ENCODE data around the gene BARX2.

BARX2 gene

GRCh38 chr11:129440028-129440713, 64.5 kb downstream of the BARX2 start:
- DNase-seq (ENCODE audit: low read depth): no peak

DNA sequence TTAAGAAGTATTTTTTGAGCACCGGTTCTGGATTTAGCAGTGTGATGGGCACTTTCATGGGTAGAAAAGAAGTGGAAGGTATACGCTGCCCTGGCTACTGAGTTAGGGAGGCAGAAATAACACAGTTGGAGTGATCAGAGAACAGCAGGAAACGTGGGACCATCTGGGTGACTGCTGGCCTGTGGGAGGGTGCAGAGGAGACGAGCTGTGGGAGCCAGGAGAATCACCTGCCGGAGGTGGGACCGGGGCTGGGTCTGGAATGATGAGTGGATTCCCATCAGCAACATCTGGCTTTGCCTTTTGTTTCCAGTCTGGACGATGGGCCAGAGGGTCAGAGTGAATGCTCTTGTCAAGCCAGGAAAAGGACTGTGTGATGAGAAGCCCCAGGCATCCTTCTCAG, 66.5 kb downstream of the BARX2 start:
- no peak for DNase-seq (ENCODE audit: low read depth)

DNA sequence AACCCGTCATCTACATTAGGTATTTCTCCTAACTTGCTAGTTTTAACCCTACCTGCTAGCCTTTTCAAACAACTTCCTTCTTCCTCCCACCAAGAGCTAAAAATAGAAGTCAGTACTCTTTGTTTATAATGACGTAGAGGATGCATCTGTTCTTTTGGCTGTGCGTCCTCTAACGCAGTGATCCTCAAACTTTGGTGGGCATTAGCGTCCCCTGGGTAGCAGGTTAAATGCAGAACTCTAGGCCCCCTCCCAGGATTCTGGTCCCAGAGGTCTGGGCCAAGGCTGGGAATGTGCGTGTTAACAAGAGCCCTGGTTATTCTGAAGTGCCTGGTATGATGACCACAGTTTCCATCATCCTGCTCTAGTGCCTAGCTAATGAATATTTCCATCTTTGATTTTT, 67.6 kb downstream of the BARX2 start:
- no peak for DNase-seq (ENCODE audit: low read depth)

DNA sequence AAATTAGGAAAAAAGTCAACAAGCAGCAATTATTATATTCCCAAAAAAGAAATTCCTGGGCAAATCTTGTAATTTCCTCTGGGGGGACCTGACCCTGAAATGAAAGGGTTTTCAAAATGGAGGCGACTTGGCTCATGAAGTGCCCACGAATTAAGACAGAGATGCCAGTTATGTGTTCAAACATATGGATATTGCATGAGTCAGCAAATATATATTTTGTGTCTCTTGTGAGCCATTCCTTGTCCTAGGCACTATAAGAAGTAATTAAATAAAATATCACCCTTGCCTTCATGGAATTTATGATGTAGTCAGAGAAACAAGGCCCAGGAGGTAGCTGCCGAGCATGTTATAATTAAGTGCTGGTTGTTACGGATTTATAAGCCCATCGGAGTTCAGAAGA, 68.6 kb downstream of the BARX2 start:
- no peak for DNase-seq (ENCODE audit: low read depth)

DNA sequence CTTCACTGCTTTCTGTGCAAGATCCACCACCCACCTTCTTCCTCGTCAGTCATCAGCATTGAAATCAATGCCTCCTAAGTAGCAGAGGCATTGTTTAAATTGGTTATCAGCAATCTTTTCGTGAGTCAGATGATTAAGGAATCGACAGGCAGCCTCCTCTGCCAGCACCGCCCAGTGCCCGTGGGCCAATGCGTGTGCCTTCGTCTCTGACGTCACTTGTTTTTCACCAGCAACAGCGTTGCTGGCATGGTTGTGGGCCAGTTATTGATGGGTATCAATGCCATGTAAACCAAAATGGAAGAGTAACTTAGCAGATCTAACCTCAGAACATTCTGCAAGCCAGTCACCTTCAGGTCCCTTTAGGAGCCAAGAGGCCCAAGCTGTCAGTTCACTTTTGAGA, 69.6 kb downstream of the BARX2 start:
- DNase-seq (ENCODE audit: low read depth): no peak

- DNase-seq (ENCODE audit: low read depth): no peak
Observed at GRCh38 chr11:129446572-129446971, 70.9 kb downstream of the BARX2 start.

- DNase-seq (ENCODE audit: low read depth): no peak
Observed at GRCh38 chr11:129447654-129448239, 72.1 kb downstream of the BARX2 start.

- DNase-seq (ENCODE audit: low read depth): no peak
Observed at GRCh38 chr11:129451524-129451923, 75.9 kb downstream of the BARX2 start.

GRCh38 chr11:129453293-129453721, 77.7 kb downstream of the BARX2 start:
- DNase-seq (ENCODE audit: low read depth): no peak

DNA sequence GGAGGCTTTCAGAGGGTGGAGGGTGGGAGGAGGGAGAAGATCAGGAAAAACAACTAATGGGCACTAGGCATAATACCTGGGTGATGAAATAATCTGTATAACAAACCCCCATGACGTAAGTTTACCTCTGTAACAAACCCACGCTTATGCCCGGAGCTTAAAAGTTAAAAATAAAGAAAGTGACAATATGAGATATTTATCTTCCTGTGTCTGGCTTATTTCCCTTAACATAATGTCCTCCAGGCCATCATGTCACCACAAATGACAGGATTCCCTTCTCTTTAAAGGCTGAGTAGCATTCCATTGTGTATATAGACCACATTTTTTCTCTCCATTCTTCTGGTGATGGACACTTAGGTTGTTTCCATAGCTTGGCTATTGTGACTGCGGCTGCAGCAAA, 79.5 kb downstream of the BARX2 start:
- no peak for DNase-seq (ENCODE audit: low read depth)

DNA sequence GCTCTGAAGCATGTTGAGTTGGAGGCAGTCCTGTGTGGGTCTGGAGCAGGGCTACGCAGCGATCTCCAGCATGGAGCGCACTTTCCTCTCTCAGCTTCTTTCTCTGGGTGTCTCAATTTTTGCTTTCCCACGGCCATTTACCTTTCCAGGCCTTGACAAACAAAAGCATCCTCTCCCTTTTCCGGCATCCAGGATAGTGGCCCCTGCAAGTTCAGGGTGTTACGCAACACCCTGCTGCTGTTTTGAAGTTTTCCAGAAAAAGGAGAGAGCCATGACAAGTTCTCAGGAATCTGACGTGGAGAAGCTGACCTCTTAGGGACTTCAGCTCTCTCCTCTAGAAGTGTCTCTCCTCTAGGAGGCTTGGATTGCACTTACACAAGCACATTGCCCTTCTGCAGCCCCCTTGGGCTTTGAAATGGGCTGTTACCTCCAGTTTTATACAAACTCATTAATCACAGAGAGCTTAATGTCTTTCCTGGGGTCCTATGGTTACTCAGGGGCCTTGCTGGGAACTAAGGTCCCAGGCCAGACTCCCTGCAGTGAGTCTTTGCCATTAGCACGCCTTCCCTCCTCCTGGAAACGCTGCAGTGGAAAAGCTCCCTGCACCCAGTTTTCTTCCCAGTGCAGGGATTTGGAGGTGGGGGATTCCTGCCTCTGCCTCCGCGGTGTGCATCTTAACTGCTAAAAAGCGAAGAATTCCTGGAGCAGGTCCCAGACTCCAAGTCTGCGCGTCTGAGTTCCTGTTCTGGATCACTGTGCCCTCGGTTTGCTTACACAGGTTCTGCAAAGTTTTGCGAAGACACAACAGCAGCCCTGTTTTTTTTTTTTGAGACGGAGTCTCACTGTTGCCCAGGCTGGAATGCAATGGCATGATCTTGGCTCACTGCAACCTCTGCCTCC, 80.4 kb downstream of the BARX2 start:
- DNase-seq (ENCODE audit: low read depth): no peak

DNA sequence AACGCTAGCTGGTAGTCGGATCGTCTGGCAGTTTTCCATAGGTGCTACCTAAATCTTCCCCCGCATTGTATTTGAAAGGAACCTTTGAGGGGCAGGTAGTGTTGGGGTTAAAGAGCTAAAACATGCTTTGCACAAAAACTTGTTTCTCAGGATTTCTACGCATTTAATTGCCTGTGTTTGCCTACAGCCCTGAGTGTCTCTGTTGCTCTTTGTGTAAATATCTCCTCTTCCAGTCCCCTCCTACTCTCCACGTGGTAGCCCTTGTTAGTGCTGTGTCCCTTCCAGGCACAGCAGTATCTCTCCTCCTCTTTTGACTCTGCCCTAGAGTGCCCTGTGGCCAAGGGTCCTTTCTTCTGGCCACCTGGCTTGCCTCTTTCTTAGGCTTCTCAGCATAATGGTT, 81.7 kb downstream of the BARX2 start:
- DNase-seq (ENCODE audit: low read depth): no peak

- no peak for DNase-seq (ENCODE audit: low read depth)
Observed at GRCh38 chr11:129458278-129458677, 82.6 kb downstream of the BARX2 start.

DNA sequence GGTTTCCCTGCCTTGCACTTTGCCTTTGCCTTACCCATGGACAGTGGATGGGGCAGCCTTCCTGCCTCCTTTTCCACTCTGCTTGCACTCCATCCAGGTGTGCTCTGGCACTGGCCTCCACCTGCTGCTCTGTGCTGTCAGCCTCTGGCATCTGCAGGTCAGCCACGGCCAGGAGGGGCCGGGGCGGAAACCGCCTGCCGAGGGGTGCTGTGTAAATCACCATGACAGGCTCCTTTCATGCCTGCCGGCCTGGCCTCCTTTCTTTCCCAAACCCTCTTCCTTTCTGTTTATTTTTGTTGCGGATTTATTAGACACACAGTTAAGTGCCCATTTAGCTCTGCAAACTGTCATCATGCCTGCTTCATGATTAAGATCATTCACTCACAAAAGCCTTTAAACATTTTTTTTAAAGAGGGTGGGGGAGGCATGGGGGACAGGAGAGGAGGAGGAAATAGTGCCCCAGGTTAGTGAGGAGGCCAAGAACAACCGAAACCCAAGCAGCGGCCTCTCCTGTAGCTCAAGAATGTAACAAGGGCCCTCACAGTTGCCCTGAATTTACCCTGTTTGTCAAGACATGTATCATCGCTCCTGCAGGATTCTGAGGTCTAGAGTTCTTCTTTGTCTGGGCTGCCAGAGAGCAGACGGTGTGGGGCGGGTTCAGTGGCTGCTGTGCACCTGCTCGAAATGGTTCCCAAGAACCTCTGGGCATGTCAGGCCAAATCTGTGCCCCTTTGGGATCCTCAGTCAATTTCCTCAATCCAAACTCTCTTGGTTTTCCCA, 83.3 kb downstream of the BARX2 start:
- no peak for DNase-seq (ENCODE audit: low read depth)

DNA sequence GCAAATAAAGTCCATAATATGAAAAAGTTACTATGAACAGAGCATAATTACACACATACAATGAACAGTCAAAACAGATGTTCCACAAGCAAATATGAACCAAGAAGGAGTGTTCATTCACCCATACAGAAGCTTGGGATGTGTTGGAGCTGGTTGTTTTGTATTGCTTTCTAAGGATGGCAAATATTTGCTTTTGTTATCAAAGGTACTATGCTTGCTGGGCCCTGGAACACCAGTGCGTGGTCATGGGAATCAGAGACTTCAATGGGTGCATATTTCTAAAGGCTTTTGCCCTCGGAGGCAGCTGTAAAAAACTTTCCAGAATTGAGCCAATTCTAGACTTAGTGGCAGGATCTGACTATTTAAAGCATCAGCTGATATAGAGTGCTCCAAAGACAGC, 85.1 kb downstream of the BARX2 start:
- DNase-seq (ENCODE audit: low read depth): no peak

- no peak for DNase-seq (ENCODE audit: low read depth)
Observed at GRCh38 chr11:129484068-129484467, 108.4 kb downstream of the BARX2 start.

- no peak for DNase-seq (ENCODE audit: low read depth)
Observed at GRCh38 chr11:129489249-129489648, 113.6 kb downstream of the BARX2 start.

DNA sequence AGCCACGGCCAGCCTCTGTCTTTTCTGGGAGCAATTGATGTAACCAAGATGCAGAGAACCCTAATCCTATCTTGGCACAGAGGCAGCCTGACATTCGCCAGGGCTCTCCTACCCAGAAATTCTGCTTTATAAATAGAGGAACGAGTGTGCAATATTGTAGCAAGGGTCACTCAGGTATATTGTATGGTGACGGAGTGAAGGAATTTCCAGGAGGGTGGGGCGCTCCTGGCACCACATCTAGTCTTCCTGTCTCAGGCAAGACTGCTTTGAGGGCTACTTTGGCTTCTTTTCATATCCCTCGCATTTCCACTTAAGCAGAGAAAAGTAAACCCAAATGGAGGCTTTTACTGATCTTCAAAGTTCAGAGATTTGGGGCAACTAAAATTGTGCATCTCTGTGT, 114.4 kb downstream of the BARX2 start:
- DNase-seq (ENCODE audit: low read depth): no peak

DNA sequence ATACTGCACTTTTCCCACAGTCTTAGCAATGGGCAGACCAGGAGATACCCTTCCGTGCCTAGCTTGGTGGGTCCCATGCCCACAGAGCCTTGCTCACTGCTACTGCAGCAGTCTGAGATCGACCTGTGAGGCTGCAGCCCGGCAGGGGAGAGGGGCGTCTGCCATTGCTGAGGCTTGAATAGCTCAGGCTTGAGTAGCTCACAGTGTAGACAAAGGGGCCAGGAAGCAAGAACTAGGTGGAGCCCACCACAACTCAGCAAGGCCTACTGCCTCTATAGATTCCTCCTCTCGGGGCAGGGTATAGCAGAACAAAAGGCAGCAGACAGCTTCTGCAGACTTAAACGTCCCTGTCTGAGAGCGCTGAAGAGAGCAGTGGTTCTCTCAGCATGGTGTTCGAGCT, 118.1 kb downstream of the BARX2 start:
- no peak for DNase-seq (ENCODE audit: low read depth)
